Esophagus muscularis mucosa (tissue), 3 donors: ENCODE measurements around the gene CYP8B1.

ENCODE experiments used
- CTCF ChIP-seq, 3 experiments: fragments of 200-600 bp in 2 of 3; fragments of 450-650 bp in 1 of 3; sonication (generic) in 2 of 3; IDR thresholded peaks; one replicate each; pipeline ENCODE4 v1.5.1; 2017 to 2019; ENCODE audit warnings: antibody characterized with exemption in 3 of 3, mild to moderate bottlenecking in 2 of 3, moderate library complexity in 1 of 3
- POLR2A ChIP-seq: fragments of 450-650 bp; IDR thresholded peaks from one replicate; pipeline ENCODE4 v1.6.1; 2017; ENCODE audit warnings: antibody characterized with exemption, moderate library complexity, mild to moderate bottlenecking, low read depth
- POLR2AphosphoS5 ChIP-seq, 2 donors: sonication (generic); formaldehyde crosslinking; IDR thresholded peaks; one replicate each; pipeline ENCODE4 v1.6.1; 2017; ENCODE audit warnings: antibody characterized with exemption in 2 of 2

GRCh38 chr3:42827023-42827422 is 48.7 kb downstream of the CYP8B1 start:
- no peak for TF ChIP-seq CTCF (IDR thresholded peaks at IDR 0.05)
- no peak for TF ChIP-seq POLR2AphosphoS5 (IDR thresholded peaks at IDR 0.05)
- no peak for TF ChIP-seq POLR2A
